Activated CD8-positive, alpha-beta memory T cell treated with anti-CD3 and anti-CD28 coated beads, Interleukin-2, amount 50 U/mL, for 1 hour (primary cell): ENCODE data around the gene DOHH.

Experiments
- DNase-seq: peaks from one replicate; pipeline ENCODE4 v3.0.0-alpha.2; 2020; ENCODE audit errors: extremely low read depth

DOHH gene

DNA sequence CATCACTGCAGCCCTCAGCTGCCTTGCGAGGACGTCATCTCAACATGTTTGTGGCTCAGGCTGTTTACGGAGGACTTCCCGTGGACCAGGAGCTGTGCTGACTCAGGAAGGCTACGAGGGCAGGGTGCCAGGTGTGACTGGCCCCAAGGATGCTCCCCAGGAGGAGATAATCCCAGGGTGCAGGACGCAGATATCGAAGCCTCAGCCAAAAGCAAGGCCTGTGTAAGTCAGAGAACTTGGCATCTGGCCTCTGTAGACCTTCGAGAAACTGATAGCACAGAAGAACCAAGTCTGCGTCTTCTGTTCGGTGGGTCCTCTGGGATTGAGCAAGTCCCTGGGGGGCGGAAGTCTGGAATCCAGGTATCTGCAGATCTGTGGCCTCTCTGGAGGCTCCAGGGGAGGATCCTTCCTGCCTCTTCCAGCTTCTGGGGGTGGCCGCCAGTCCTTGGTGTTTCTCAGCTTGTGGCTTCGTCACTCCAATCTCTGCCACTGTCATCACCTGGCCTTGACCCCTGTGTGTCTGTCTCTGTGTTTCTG is 2.6 kb upstream of the DOHH start:
- no peak for DNase-seq

DNA sequence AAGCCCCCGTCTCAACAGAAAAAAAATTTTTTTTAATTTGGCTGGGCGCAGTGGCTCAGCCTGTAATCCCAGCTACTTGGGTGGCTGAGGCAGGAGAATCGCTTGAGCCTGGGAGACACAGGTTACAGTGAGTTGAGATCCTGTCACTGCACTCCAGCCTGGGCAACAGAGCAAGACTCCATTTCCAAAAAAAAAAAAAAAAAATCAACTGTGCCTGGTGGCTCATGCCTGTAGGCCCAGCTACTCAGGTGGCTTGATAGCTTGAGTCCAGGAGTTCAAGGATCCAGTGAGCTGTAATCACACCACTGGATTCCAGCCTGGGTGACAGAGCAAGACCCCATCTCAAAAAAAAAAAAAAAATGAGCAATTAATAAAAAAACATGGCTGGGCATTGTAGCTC is 1.3 kb upstream of the DOHH start:
- no peak for DNase-seq

GRCh38 chr19:3499738-3500428 is 591 bp downstream of the DOHH start:
- DNase-seq, result no peak

DNA sequence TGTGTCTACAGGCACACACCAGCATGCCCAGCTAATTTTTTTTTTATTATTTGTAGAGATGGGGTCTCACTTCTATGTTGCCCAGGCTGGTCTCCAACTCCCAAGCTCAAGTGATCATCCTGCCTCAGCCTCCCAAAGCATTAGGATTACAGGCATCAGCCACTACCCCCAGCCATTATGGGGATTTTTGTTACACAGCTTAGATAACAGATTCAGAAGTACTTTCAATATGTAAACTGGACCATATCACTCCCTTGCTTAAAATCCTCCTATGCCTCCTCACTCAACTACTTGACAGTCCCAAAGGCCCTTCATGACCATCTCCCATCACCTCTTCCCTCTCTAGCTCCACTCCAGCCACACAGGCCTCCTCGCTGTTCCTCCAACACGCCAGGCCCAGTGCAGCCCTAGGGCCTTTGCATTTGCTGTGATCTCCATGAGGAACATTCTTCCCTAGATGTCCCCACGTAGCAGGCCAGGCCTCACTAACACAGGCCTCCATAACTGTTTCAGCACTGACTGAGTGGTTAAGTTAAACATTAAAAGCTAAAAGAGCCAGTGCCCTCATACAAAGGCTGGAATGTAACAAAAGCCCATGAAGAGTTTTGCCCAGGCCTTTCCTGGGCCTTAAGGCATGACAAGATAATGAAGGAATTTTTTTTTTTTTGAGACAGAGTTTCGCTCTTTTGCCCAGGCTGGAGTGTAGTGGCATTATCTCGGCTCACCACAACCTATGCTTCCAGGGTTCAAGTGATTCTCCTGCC is 2.5 kb downstream of the DOHH start:
- no peak for DNase-seq

GRCh38 chr19:3496392-3497273 is 3.8 kb downstream of the DOHH start:
- DNase-seq, result no peak

- DNase-seq, result no peak
Measured at GRCh38 chr19:3494559-3494958, 5.9 kb downstream of the DOHH start.

DNA sequence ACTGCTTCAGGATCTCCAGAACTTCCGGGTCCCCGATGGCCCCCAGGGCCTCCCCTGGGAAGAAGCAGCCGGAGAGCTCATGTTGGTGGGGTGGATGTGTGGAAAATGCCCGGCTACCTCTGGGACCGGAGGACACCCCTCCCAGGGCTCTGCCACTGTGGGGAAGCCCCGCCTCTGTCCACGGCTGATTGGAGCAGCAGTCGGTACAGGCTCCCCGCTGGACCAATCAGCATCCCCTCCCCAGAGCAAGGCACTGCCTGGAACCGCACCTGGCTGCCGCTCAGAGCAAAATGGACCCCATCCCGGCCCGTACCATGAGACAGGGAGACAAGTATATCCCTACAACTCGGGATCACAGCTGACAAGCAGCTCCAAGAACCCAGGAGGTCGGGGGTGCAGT is 6.4 kb downstream of the DOHH start:
- no peak for DNase-seq

GRCh38 chr19:3493651-3494050 is 6.8 kb downstream of the DOHH start:
- DNase-seq, result no peak

DNA sequence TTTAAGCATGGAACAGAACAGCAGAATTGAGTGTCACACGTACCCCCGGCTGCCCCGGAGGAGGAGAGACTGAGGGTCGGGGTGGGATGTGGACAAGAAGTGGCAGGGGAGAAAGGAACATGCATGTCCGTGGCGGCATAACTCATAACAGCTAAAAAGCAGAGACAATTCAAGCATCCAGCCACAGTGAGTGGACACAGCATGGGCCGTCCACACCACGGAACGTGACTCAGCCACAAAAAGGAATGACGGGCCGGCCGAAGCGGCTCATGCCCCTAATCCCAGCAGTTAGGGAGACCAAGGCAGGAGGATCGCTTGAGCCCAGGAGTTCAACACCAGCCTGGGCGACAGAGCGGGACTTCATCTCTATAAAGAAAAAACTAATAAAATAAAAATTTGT is 7.6 kb downstream of the DOHH start:
- no peak for DNase-seq

- DNase-seq, result no peak
Measured at GRCh38 chr19:3492131-3492839, 8.2 kb downstream of the DOHH start.

DNA sequence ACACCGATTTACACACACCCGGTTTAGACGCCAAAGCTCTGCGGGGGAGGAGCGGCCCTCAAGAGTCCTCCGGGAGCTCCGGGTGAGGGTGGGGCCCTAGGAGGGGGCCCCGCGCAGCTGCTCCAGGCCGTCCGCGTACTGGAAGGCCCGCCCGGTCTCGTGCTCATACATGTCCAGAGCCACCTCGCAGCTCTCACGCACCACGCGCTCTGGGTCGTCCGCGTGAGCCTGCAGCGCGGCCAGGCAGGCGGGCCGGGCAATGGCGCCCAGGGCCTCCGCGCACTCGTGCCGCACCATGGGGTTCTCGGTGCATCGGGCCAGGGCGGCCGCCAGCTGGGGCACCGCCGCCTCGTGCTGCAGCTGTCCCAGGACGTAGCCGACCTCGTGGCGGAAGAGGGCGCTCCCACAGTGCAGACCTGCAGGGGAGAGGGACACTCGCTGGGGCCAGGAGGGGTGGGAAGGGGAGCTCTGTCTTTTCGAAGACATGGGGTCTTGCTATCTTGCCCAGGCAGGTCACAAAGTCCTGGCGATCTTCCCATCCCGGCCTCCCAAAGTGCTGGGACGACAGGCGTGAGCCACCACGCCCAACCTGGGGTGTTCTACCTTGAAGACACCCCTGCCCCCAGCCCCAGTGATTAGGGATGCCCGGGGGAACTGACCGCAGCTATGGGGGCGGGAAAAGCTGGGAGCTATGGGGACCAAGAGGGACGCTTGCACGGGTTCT is 8.9 kb downstream of the DOHH start:
- DNase-seq, result no peak

- no peak for DNase-seq
Measured at GRCh38 chr19:3483226-3483628, 17.2 kb downstream of the DOHH start, which contains the start of gene SMIM44. Gene SMIM44, minus strand, starts transcription at chr19:3483441. Its CDS starts 38 bp downstream, at chr19:3483403.

GRCh38 chr19:3482507-3483225 is 17.8 kb downstream of the DOHH start:
- no peak for DNase-seq

GRCh38 chr19:3481241-3482090 is 19.0 kb downstream of the DOHH start:
- no peak for DNase-seq

DNA sequence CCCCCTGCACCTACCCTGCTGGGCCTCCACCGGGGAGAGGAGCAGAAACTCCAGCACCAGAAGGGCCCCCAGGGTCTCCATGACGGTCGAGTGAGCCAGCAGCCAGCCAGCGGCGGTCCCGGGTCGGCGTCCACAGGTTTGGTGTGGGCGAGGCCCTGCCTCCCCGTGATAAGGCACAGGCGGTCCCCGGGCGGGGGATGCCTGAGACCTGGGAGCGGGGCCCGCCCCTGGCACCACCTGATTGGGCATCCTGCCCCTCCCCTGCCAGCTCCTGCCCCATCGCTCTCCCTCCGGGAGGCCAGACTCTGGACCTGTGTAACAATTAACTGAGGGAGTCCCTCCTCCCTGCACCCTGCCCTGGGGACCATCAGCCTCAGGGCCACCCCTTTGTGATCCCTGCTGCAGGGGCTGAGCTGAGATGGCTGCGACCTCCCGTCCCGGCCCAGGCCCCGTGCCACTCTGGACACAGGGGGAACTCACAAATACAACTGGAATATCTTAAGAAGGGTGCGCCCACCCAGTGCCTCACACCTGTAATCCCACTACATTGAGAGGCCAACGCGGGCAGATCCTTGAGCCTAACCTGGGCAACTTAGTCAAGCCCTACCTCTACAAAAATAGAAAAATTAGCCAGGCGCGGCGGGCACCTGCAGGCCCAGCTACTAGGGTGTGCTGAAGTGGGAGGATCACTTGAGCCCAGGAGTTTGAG is 19.9 kb downstream of the DOHH start, which contains the start of gene SMIM24:
Gene SMIM24 (minus strand): TSS at position 143 of the 709 bp plus-strand sequence. CDS start 62 bp downstream, at position 81.
- DNase-seq, result no peak

- no peak for DNase-seq
Measured at GRCh38 chr19:3479834-3480215, 20.6 kb downstream of the DOHH start.

DNA sequence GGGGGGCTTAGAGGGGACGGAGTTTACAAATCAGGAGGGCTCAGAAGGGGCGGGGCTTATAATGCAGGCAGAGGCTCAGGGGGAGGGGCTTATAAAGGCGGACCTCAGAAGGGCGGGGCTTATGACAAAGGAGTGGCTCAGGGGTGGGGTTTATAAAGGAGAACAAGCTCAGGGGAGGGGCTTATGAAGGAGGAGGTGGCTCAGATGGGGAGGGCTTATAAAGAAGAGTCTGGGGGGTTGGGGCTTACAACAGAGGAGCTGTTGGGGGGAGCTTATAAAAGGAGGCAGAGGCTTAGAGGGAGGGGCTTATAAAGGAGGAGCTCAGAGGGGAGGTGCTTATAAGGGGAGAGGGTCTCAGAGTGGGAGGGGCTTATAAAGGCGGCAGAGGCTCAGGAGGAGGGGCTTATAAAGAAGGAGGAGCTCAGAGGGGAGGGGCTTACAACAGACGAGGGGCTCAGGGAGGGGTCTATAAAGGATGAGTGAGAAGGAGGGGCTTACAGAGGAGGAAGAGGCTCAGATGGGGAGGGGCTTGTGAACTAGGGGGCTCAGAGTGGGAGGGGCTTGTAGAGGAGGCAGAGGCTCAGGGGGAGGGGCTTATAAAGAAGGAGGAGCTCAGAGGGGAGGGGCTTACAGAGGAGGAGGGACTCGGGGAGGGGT is 21.2 kb downstream of the DOHH start:
- no peak for DNase-seq
